GM19463 (cell line): Measurements from ENCODE around the gene ZNF334.
A peak's percentile ranks its signal among the peaks of the same experiment; 100 is the strongest.

Source experiments
- ATAC-seq: cut with Tn5 transposase; IDR thresholded peaks from one replicate; pipeline ENCODE4 v1.9.1; 2021; ENCODE audit warnings: mild to moderate bottlenecking, moderate library complexity; ENCODE audit not compliant: unreplicated experiment

Gene ZNF334

DNA sequence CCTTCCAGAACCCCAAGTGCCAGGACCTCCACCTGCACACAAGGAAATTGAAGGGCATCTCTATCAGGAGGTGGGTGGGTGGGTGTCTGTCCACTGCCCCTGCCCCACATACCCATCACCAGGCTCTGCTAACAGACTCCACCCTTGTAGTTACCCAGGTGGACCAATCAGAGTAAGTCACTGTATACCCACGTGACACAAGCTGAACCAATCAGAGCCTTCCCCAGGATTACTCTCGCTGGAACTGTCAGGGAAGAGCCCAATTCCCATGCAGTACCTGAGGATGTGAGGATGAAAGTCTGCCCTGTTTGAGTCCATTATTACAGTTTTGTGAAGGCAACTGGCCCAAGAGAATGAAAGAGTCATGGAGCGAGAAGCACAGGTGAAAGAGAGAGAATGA, 32.9 kb upstream of the ZNF334 start:
- ATAC-seq, result no peak

DNA sequence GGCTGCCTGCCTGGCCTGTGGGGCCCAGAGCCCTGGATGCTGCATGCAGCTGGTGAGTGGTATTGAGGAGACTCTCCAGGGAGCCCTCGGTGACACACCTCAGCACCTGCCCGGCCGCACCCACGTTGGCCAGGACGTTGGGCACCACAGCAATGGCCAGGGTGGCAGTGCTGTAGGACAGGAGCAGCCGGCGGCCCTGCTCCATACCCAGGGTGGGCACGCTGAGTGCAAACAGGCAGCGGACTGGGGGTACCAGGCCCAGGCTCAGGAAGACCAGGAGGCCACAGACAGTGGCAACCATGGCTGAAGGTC, 32.4 kb upstream of the ZNF334 start:
- ATAC-seq, result no peak

DNA sequence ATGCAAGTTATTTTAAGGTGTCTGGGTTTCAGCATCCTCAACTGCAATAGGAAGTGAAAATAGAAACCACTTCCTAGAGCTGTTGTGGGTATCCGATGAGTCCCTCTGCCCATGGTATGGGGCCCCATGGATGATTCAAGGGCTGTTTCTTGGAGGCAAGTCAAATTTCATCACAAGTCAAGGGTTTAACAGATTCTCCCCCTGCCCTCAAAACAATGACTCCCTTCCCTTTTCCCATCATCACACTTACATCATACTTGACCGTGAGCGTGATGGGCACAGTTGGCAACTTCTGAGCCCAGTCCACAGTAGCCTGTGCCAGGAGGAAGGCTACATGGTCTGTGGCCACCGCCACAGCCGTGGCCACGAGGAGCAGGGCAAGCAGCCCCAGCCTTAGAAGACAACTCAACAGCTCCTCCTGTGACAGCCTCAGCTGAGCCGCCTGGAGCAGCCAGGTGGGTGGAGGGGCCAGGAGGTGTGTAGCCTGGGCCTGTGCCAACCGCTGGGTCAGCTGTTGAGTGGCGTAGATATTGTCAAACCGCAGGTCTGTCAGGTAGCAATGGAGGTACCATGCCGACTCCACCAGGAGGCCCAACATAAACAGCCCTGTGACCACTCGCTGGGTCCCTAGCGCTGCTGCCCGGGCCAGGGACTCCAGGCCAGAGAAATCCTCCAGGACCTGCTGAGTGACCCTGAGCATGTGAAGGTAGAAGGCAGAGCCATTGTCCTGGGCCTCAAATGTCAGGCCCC, 31.9 kb upstream of the ZNF334 start:
- ATAC-seq, result peak; percentile 42

DNA sequence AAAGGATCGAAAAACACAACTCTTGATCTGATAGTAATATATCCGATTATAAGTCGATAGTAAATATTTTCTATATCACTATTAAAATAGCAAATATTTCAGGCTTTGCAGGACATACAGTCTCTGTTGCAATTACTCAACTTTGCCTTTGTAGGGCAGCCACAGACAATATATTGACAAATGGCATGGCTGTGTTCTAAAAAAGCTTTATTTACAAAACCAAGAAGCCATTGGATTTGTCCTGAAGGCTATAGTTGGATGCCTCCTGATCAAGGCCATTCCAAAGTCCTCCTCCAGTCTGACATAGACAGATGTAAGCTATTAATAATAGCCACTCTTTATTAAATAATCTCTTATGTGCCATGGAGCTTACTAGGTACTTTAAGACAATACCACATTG, 31.2 kb upstream of the ZNF334 start:
- ATAC-seq, result no peak

DNA sequence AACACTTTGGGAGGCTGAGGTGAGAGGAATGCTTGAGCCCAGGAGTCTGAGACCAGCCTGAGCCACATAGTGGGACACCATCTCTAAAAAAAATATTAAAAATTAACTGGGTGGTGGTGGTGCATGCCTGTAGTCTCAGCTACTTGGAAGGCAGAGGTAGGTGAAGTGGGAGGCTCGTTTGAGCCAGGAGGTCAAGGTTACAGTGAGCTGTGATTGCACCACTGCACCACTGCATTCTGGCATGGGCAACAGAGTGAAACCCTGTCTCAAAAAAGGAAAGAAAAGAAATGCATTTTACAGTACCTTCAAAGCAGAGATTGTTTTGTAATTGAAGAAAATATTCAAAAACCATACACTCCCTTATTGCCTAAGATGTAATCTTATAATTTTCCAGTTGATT, 30.6 kb upstream of the ZNF334 start:
- no peak for ATAC-seq

DNA sequence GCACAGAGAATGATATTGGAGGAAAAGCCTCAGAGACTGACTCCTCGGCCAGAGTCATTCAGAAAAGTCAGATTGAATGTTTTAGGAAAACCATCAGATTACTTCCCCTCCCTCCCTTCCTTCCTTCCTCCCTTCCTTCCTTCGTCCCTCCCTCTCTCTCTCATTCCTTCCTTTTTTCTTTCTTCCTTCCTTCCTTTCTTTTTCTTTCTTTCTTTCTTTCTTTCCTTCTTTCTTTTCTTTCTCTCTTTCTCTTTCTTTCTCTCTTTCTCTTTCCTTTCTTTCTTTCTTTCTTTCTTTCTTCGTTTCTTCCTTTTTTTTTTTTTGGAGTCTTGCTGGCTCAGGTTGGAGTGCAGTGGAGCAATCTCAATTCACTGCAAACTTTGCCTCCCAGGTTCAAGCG, 29.7 kb upstream of the ZNF334 start:
- no peak for ATAC-seq

DNA sequence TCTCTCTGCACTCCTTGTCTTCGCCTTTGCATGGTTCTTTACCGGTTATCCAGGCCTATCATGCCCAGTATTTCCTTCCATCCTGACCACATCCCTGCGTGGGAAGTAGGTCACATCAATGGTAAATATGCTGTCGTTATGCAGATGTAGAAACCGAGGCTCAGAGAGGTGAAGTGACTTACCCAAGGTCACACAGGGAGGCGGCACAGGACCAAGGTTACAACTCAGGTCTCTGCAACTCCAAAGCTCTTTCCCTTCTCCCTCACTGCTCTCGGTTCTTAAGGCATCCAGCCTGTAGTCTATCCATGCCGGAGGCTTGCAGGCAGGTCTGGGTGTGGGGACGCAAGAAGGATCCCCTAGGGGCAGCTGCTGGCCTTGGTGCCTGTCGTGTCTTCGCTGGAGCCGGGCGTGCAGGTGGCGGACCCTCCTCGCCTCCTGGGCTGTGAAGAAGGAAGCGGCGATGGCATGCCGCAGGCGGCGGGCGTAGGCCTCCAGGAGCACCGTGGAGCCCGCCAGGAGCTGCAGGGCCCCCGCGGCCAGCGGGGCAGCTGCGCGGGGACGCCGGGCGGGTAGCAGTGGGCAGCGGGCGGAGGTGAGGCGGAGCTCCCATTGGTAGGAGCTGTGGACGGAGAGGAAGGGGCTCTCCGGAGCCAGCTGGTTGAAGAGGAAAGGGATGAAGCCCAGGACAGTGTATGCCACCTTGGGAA, 28.0 kb upstream of the ZNF334 start:
- ATAC-seq, result no peak

DNA sequence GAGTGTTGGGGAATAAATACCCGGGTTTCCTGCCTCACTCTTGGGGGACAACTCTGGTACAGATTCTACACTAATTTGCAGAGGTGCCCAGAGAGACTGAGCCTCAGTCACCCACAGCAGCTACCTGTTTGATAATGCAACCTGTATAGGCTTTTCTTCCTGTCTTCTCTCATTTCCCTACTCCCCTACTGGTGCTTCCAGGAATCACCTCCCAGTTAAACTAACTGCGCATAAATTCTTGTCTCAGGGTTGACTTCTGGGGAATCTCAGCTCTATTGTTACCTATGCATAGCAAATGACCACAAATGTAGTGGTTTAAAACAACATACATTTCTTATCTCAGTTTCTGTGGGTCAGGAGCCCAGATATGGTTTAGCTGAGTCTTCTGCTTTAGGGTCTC, 25.8 kb upstream of the ZNF334 start:
- ATAC-seq, result no peak

DNA sequence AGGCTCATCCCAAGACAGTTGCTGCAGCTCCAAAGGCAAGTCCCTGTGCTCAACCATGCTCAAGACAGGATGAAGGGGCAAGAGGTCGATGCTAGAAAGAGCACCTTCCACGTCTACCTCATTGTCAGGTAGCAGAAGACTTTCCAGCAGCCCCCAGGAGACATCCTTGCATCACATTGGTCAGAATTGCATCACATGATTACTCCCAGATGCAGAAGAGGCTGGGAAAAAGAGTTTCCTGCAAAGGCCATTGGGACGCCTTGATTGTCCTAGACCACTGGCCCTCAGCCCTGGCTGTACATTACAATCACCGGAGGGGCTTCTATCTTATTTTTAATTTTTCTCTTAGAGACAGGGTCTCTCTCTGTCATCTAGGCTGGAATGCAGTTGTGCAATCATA, 17.3 kb upstream of the ZNF334 start:
- ATAC-seq, result no peak

DNA sequence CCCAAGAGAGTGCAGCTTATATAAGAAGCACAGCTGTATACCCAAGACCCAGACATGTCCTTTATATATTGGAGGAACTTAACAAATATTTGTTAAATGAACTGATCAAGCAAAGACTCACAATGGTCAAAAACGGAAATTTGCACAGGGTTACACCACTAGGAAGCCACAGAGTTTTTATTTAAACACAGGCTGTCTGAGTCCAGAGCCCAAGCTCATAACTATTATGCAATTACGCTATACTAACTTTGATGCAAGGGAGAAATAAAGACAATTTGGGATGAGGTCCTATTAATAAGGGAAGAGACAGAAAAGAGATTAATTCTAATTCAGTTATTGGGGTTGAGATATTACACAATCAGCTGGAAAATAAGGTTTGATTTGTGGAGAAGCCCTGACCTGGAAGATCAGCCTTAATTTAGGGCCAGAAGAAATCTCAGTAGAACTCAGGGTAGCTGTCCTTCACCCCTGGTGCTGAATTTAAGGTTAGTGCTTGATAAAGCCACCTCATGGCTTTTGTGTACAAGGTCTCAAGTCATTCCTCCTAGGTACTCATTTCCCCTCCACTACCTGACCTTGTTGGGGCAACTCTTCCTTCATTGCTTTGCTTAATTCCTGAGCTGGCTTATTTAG, 10.5 kb upstream of the ZNF334 start:
- no peak for ATAC-seq

DNA sequence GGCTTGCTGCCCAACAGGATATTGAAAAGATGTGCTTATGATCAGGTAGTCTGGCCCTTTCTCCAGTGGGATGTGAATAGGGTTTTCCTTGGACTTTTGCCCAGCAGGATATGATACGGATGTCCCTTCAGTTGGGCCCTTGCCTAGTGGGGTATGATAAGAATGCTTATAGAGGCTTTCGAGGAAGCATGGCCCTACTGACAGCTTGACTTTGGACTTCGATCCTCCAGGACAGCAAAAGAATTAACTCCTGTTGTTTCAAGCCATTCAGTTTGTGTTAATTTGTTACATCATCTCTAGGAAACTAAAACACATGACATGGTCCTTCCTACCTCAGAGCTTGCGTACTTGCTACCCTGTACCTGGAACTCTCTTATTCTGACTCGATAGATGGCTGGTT, 9.7 kb upstream of the ZNF334 start:
- no peak for ATAC-seq

DNA sequence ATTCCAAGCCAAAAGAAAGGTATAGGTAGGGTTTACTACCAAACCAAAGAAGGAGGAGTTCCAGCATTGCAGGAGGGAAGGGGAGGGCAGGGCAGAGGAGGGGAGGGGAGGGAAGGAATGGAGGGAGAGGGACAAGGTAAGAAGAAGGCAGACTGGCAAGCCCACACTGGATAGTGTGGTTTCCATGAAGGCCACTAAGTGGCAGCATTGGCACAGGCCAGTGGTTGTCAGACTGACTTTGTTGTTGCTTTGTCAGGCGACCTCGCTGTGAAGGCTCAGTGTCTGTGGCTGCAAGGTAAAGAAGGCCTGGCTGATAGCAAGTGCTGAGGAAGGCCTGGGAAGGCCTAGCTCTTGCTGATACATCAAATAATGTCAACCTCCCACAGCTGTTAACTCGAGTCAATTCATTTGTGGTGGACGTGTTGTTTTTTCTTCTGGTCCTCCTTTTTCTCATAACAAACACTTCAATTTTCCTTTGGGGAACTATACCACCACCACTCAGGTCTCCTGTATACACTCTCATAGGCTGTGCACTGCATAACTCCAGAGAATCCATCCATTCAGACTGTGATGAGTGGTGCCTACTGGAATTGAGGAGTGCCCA, 7.7 kb upstream of the ZNF334 start:
- no peak for ATAC-seq

DNA sequence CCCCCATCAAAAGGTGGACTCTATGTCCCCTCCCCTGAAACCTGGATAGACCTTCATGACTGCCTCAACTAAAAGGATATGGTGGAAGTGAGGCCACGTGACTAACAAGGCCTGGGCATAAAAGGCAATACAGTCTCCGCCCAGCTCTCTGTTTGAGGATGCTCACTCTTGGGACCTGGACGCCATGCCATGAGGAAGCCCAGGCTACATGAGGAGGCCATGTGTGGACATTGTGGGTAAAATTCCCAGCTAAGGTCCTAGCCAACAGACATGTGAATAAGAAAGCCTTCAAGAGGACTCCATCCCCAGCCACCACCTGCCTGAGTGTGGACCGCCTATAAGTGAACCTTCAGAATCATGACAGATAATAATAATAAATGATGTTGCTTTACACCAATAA, 7.2 kb upstream of the ZNF334 start:
- ATAC-seq, result no peak

DNA sequence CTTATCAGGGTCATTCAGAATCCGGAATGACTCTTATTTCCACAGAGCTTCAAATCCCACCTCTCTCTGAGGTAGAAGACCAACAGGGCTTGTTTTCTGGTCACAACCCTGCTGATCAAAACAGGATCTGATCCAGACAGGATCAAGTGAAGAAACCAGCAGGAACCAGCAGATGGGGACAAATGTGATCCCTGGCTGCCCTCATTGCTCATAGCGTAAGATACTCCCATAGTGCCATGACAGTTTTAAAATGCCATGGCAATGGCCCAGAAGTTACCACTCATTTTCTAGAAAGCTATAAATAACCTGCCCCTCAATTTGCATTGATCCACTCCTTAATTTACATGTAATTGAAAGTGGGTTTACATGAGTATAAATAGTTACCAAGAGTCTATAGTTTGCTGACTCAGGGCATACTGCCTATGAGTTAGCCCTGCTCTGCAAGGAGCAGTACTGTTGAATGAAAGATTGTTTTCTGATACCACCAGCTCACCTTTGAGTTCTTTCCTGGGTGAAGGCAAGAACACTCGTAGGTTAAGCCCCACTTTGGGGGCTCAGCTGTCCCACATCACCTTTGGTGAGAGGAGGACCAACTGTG, 6.2 kb upstream of the ZNF334 start:
- no peak for ATAC-seq

DNA sequence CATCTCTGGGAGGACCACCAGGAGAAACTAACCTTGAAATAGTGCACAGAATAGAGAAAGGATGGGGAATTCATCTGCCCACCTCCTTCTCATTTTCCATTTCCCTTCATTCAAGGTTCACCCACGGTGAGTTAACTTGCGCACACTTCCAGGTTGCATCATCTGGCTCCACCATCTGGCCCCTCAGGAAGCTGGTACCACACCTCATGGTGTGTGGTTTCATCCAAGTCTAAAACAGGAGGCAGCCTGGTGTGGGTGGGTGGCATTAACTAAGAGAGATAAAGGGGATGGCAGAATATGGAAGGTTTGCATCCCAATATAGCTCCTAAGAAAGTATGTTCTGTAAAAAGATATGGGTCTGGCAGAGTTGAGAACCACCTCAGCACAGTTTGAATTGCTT, 3.8 kb downstream of the ZNF334 start:
- no peak for ATAC-seq

DNA sequence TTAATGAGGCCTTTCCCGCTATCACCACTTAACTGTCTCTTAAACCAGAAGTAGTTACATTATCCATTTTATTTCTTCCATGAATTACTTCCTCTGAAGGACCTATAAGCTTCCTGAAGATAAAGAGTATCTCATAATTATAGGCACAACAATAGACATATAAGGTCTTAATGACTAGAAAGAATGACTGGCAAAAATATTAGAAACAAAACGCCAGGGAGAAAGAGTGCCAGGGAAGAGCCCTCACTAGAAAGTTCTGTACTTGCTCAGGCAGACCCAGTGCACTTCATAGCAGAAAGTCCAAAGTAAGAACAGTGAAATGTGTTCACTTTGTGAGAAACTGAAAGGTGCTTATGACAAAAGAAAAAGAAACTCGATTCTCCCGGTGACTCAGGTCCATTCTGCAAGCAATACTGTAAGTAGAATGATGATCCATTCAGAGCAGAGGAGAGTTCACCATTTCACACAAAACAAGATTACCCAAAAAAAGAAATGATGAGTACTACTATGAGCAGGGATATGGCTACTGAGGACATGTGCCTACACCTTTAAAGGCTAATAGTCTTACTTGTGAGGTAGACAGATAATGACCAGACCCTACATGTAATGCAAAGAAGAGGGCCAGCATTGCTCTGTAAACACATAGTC, 5.5 kb downstream of the ZNF334 start:
- no peak for ATAC-seq

DNA sequence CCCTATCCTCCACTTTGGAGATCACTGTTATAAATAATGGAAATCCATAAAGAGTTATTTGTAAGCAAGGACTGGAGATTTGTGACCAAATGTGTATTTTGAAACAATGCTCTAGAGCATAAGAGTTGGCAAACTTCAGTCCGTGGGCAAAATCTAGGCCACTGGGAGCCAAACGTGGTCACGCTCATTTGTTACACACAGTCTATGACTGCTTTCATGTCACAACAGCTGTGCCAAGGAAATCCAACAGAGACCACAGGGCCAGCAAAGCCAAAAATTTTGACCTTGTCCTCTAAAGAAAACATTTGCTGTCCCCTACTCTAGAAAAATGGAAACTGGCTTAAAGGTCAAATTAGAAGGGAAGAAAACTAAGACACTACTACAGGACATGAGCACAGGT, 7.9 kb downstream of the ZNF334 start:
- ATAC-seq, result no peak

DNA sequence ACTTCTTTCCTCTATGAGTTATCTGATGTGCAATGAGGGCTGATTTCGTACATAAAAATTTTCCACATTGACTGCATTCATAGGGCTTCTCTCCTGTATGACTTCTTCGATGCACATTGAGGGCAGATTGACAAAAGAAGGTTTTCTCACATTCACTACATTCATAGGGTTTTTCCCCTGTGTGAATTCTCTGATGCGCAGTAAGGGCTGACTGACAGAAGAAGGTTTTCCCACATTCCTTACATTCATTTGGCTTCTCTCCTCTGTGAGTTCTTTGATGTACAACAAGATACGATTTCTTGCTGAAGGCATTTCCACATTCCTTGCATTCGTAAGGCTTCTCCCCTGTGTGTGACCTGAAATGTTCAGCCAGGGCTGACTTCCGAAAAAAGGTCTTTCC, 11.4 kb downstream of the ZNF334 start:
- no peak for ATAC-seq

DNA sequence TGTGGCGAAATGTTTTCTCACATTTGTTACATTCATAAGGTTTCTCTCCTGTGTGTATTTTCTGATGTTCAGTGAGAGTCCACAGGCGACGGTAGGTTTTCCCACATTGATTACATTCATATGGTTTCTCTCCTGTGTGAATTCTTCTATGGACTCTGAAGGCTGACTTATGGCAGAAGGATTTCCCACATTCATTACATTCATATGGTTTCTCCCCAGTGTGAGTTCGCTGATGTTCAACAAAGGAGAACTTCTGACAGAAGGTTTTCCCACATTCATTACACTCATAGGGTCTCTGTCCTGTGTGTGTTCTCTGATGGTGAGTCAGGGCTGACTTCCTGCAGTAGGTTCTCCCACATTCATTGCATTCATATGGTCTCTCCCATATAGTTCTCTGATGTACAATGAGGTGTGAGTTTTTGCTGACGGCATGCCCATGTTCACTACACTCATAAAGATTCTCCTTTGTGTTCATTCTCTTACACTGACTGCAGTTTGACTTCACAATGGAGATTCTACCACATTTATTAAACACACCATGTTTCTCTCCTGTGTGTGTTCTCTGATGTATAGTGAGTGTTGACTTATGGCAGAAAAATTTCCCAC, 11.9 kb downstream of the ZNF334 start:
- no peak for ATAC-seq

DNA sequence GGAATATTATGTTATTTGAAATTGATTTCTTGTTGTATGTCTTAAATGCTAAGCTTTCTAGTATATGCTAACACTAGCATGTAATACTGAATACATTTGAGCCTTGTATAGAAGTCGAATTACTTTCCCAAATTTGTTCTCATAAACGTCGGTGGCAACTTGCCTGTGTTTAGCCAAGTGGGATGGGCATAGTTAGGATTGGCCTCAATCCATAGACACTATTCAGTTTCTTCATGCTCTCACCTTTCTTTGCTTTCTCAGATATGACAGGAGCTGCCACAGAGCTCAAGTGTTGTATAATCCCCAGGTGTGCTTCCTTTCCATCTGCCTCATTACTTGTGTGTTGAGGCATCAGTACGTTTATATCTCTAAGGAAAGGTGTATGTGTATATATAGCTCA, 19.3 kb downstream of the ZNF334 start:
- no peak for ATAC-seq

DNA sequence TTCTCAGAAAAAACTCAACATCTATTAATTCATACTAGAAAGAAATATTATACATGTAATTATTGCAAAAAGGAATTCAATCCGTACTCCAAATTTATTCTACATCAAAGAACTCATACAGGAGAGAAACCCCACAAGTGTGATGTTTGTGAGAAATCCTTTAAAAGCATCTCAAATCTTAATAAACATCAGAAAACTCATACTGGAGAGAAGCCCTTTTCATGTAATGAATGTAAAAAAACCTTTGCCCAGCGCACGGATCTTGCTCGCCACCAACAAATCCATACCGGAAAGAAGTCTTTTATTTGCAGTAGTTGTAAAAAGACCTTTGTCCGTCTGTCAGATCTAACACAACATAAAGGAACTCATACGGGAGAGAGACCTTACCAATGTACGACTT, 22.0 kb downstream of the ZNF334 start:
- ATAC-seq, result no peak
